IMR-90 (cell line): Measurements from ENCODE around the gene SPTLC1. TPM values are rescaled to one million over a fixed set of nuclear protein-coding genes. Genes with fewer than 3 reads are reported as not detected.

ENCODE experiments used
- ATAC-seq: fragments of 200-7000 bp; cut with Tn5 transposase; 2 replicates; pipeline ENCODE4 v1.9.1; 2020; ENCODE audit warnings: low read depth, mild to moderate bottlenecking, moderate library complexity
- BruUV-seq: library from RNA; stranded (reverse); fragments of 400-500 nt; replicated peaks from 2 replicates; lab custom pipeline; 2021; lab: Mats Ljungman, UMichigan
- CTCF ChIA-PET: fragments of 300-600 bp; formaldehyde crosslinking; extraction: SDS; loops from one replicate; lab custom pipeline; 2021; ENCODE audit warnings: antibody characterized with exemption; lab: Yijun Ruan, JAX
- POLR2A ChIA-PET: fragments of 300-600 bp; sonication (Branson Sonifier 250); formaldehyde crosslinking; loops from one replicate; lab custom pipeline; 2022; ENCODE audit warnings: antibody characterized with exemption; ENCODE audit not compliant: unreplicated experiment; lab: Charles Lee
- DNase-seq: peaks from one replicate; pipeline ENCODE4 v3.0.0; 2013
- H2AFZ ChIP-seq: replicated peaks from 2 replicates; pipeline ENCODE3; 2013; ENCODE audit warnings: low read length, mild to moderate bottlenecking; ENCODE audit not compliant: poor library complexity
- H2AK5ac ChIP-seq: 2 replicates; pipeline ENCODE4 v1.6.1; 2013; ENCODE audit warnings: low read depth, low read length, inconsistent platforms
- H2AK9ac ChIP-seq: replicated peaks from 2 replicates; pipeline ENCODE3; 2013; ENCODE audit warnings: mild to moderate bottlenecking, low read depth, low read length, moderate library complexity; ENCODE audit not compliant: poor library complexity
- H2BK120ac ChIP-seq: 2 replicates; pipeline ENCODE4 v1.6.1; 2013; ENCODE audit warnings: low read depth, low read length, inconsistent platforms
- H2BK15ac ChIP-seq: 3 replicates; pipeline ENCODE4 v1.6.1; 2013; ENCODE audit warnings: low read depth, low read length, inconsistent platforms
- H2BK20ac ChIP-seq: 2 replicates; pipeline ENCODE4 v1.6.1; 2013; ENCODE audit warnings: low read depth, mild to moderate bottlenecking, inconsistent platforms, low read length, moderate library complexity
- H2BK5ac ChIP-seq: 2 replicates; pipeline ENCODE4 v1.6.1; 2013; ENCODE audit warnings: mild to moderate bottlenecking, low read depth, low read length, inconsistent platforms; ENCODE audit not compliant: poor library complexity, severe bottlenecking
- H3K14ac ChIP-seq: replicated peaks from 2 replicates; pipeline ENCODE4 v1.6.1; 2013; ENCODE audit warnings: low read depth, low read length, inconsistent platforms
- H3K18ac ChIP-seq: 2 replicates; pipeline ENCODE4 v1.6.1; 2013; ENCODE audit warnings: low read depth, low read length, control low read depth
- H3K23ac ChIP-seq: 2 replicates; pipeline ENCODE4 v1.6.1; 2013; ENCODE audit warnings: low read depth, low read length, inconsistent platforms
- H3K27ac ChIP-seq: 2 replicates; pipeline ENCODE4 v1.5.1; 2013; ENCODE audit warnings: mild to moderate bottlenecking, control low read depth, low read length; ENCODE audit not compliant: insufficient read depth
- H3K27me3 ChIP-seq: 2 replicates; pipeline ENCODE4 v1.6.1; 2013; ENCODE audit warnings: low read length; ENCODE audit not compliant: control insufficient read depth, insufficient read depth
- H3K36me3 ChIP-seq: 2 replicates; pipeline ENCODE4 v1.6.1; 2013; ENCODE audit warnings: low read length, mixed read lengths; ENCODE audit not compliant: control insufficient read depth, insufficient read depth
- H3K4ac ChIP-seq: 2 replicates; pipeline ENCODE4 v1.6.1; 2013; ENCODE audit warnings: low read depth, low read length, inconsistent platforms
- H3K4me1 ChIP-seq: 2 replicates; pipeline ENCODE4 v1.6.1; 2013; ENCODE audit warnings: low read length, mixed read lengths; ENCODE audit not compliant: control insufficient read depth, insufficient read depth
- H3K4me2 ChIP-seq: 2 replicates; pipeline ENCODE4 v1.6.1; 2013; ENCODE audit warnings: low read depth, mild to moderate bottlenecking, control low read depth, low read length, moderate library complexity
- H3K4me3 ChIP-seq: 2 replicates; pipeline ENCODE4 v1.5.1; 2013; ENCODE audit warnings: low read depth, mild to moderate bottlenecking, control low read depth, low read length, moderate library complexity; ENCODE audit not compliant: insufficient read depth
- H3K56ac ChIP-seq: 2 replicates; pipeline ENCODE4 v1.6.1; 2013; ENCODE audit warnings: low read length, inconsistent platforms; ENCODE audit not compliant: insufficient read depth; ENCODE audit errors: extremely low read depth
- H3K79me1 ChIP-seq, 2 experiments: 2 replicates each; pipeline ENCODE4 v1.6.1; 2013; ENCODE audit warnings: low read length in 2 of 2, inconsistent platforms in 1 of 2, low read depth in 1 of 2
- H3K9ac ChIP-seq: 2 replicates; pipeline ENCODE4 v1.6.1; 2013; ENCODE audit warnings: low read depth, low read length, control low read depth
- H3K9me1 ChIP-seq: 2 replicates; pipeline ENCODE4 v1.6.1; 2013; ENCODE audit warnings: low read length, inconsistent platforms; ENCODE audit not compliant: insufficient read depth
- H3K9me3 ChIP-seq: 2 replicates; pipeline ENCODE4 v1.6.1; 2013; ENCODE audit warnings: low read length; ENCODE audit not compliant: control insufficient read depth, insufficient read depth
- H4K20me1 ChIP-seq: 2 replicates; pipeline ENCODE4 v1.6.1; 2013; ENCODE audit warnings: low read length, inconsistent platforms; ENCODE audit not compliant: insufficient read depth
- H4K5ac ChIP-seq: 2 replicates; pipeline ENCODE4 v1.6.1; 2013; ENCODE audit warnings: mild to moderate bottlenecking, low read depth, low read length, control low read depth
- H4K8ac ChIP-seq, 2 experiments: 2 replicates each; pipeline ENCODE4 v1.6.1; 2013; ENCODE audit warnings: low read depth in 2 of 2, low read length in 2 of 2, control low read depth in 1 of 2, inconsistent platforms in 1 of 2
- H4K91ac ChIP-seq: 2 replicates; pipeline ENCODE4 v1.6.1; 2013; ENCODE audit warnings: low read depth, low read length, inconsistent platforms; ENCODE audit not compliant: insufficient read depth
- CEBPB ChIP-seq: IDR thresholded peaks from 2 replicates; pipeline ENCODE4 v1.6.1; 2012; ENCODE audit warnings: low read depth, low read length, improper control_type of control experiment
- MXI1 ChIP-seq: IDR thresholded peaks from 2 replicates; pipeline ENCODE4 v1.6.1; 2012; ENCODE audit warnings: low read depth, mild to moderate bottlenecking, low read length, moderate library complexity, borderline replicate concordance
- RCOR1 ChIP-seq: IDR thresholded peaks from 2 replicates; pipeline ENCODE4 v1.6.1; 2012; ENCODE audit warnings: mild to moderate bottlenecking, low read length, improper control_type of control experiment; ENCODE audit not compliant: insufficient replicate concordance
- SMC3 ChIP-seq: fragments of 150-350 bp; IDR thresholded peaks from 2 replicates; pipeline ENCODE4 v1.6.1; 2016; ENCODE audit warnings: low read depth, mild to moderate bottlenecking, antibody characterized with exemption, low read length, moderate library complexity
- WGBS, 2 experiments: methylation state at CpG; one replicate each; pipeline versions ENCODE4 v1.1.5 to v1.1.7; 2013; ENCODE audit warnings: missing lambda C conversion rate in 2 of 2; ENCODE audit not compliant: insufficient read length in 1 of 2; ENCODE audit errors: extremely low coverage in 2 of 2; 5-methylcytosine and 5-hydroxymethylcytosine counted together
- dilution Hi-C: fragments of 300-500 bp; cut with HindIII; formaldehyde crosslinking; loops from one replicate; pipeline ENCODE4 v1.14.3; 2018; ENCODE audit warnings: low sequenced_read_pairs; ENCODE audit not compliant: unreplicated experiment
- in situ Hi-C: fragments of 300-500 bp; cut with MboI; formaldehyde crosslinking; loops from 3 replicates; pipeline ENCODE4 v1.14.3; 2019; ENCODE audit warnings: low sequenced_read_pairs, inconsistent platforms, mixed read lengths
- intact Hi-C: fragments of 100-400 bp; cut with micrococcal nuclease; formaldehyde crosslinking; loops from 2 replicates; pipeline ENCODE4 v1.10.0; 2022
- polyA plus RNA-seq, 3 experiments: library from polyadenylated mRNA; depleted of rRNA; stranded (reverse); fragments of >200 nt; gene quantifications; 2 replicates each; pipeline ENCODE4 v1.2.3, GENCODE V29; 2012; ENCODE audit warnings: low replicate concordance in 1 of 3
- total RNA-seq: library from RNA; depleted of rRNA; stranded (reverse); fragments of >200 nt; gene quantifications from 2 replicates; pipeline ENCODE4 v1.2.3, GENCODE V29; 2012

The SPTLC1 gene
- total and polyA plus RNA-seq, 2 of the 4 experiments (the other 2 are of a cell fraction), result 65.7 to 92.7 TPM

DNA sequence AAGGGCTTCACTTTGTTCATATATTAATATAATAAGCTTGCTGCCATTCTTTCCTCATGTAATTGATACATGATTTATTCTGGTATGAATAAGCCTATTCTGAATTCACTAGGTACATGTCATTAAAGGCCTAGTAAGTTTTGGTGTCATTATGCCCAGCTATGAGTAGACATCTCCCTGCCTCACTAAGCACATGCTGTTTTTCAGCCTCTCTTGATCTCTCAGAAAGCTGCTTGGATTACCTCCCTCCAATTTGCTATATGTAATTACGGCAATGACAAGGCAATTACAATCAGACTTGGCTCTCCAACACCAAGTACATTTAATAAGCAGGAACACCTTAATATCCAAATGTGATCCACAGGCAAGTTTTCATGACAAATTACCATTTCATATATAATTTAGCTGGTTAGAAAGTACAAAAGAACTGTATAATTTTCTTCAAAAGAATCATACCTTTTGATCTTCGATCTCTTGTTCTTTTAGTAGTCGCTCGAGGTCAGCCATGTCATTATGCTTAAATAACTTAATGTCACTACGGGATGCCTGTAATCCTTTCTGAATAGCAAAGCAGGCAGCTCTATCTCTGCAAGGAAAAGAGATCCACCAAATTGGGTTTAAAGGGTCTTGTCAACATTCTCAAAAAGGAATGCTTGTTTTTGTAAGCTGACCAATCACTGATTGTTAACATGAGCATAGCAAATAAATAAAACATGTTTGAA, 56.3 kb downstream of the SPTLC1 start:
- Histone ChIP-seq H2BK5ac (no peak overlapping the region), H3K27ac (no peak overlapping the region), H3K9ac (no peak overlapping the region), H2AFZ (no peak overlapping the region), H3K9me3 (peaks cover 6% of the 10 kb centered on the region; the same call in 1 of the 2 replicates), H3K9me1 (no peaks in the 10 kb centered on the region), H3K23ac (no peak overlapping the region), H3K79me1 (peaks cover 16 to 23% of the 10 kb centered on the region in 2 experiments), H3K4me2 (no peak overlapping the region), H2BK15ac (no peak overlapping the region), H2BK20ac (no peak overlapping the region), H4K5ac (no peak overlapping the region), H3K56ac (no peak overlapping the region), H4K8ac (no peak overlapping the region), H4K20me1 (0 out of 2 replicates have a peak, but pooled peaks cover 3% of the 10 kb centered on the region), H2BK120ac (no peak overlapping the region), H2AK5ac (no peak overlapping the region), H3K36me3 (peaks cover 19% of the 10 kb centered on the region), H3K14ac (no peak overlapping the region), H4K91ac (no peak overlapping the region), H3K4ac (no peak overlapping the region), H3K4me3 (no peak overlapping the region), H3K4me1 (no peaks in the 10 kb centered on the region), H3K27me3 (no peaks in the 10 kb centered on the region), H2AK9ac (no peak overlapping the region), H3K18ac (no peak overlapping the region)
- ChIA-PET POLR2A (no interaction called here), CTCF (no interaction called here)
- WGBS, 2 experiments, result no CpG with 5 or more reads among the region's 5 CpGs
- ATAC-seq (no peak), DNase-seq (no peak)
- no peak for TF ChIP-seq MXI1
- no peak for TF ChIP-seq CEBPB
- TF ChIP-seq RCOR1, result no peak
- no peak for TF ChIP-seq SMC3
- intact Hi-C loops (no loop called here), dilution Hi-C loops (no loop called here), in situ Hi-C loops (no loop called here)
- no TSS peak for BruUV-seq
